Tibial nerve (tissue), 4 donors: ENCODE results near the gene SHPK.

Experiments
- EP300 ChIP-seq, 2 donors: sonication (generic); formaldehyde crosslinking; IDR thresholded peaks; one replicate each; pipeline ENCODE4 v1.6.1; 2017; ENCODE audit warnings: antibody characterized with exemption in 2 of 2, mild to moderate bottlenecking in 1 of 2
- POLR2A ChIP-seq, 2 donors: fragments of 450-650 bp; IDR thresholded peaks; one replicate each; pipeline ENCODE4 v1.6.1; 2017; ENCODE audit warnings: antibody characterized with exemption in 2 of 2, mild to moderate bottlenecking in 2 of 2, moderate library complexity in 2 of 2
- TF ChIP-seq, protein P1 (sequence below), 5 experiments: fragments of 200-600 bp in 3 of 5; fragments of 450-650 bp in 2 of 5; sonication (generic) in 3 of 5; IDR thresholded peaks; one replicate each; pipeline ENCODE4 v1.5.1; 2016 to 2019; ENCODE audit warnings: antibody characterized with exemption in 5 of 5, mild to moderate bottlenecking in 3 of 5, moderate library complexity in 2 of 5

DNA sequence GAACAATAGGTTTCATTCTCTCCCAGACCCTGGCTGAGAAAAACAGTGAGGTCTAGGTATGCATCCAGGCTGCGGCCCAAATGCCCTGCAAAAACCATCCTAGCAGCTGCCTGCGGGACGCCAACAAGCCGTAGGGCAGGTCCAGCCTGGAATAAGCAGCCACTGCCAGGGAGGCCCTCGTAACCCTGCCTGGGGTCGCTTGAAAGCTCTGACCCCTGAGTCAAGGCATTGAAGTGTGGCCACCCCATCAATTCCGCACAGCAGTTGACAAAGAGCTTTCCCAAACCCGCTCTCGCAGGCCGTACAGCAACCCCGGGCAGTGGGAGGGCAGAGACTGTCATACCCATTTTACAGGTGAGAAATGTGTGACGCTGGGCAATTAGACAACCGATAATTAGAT is 38.0 kb downstream of the SHPK start:
- TF ChIP-seq, protein P1, sequence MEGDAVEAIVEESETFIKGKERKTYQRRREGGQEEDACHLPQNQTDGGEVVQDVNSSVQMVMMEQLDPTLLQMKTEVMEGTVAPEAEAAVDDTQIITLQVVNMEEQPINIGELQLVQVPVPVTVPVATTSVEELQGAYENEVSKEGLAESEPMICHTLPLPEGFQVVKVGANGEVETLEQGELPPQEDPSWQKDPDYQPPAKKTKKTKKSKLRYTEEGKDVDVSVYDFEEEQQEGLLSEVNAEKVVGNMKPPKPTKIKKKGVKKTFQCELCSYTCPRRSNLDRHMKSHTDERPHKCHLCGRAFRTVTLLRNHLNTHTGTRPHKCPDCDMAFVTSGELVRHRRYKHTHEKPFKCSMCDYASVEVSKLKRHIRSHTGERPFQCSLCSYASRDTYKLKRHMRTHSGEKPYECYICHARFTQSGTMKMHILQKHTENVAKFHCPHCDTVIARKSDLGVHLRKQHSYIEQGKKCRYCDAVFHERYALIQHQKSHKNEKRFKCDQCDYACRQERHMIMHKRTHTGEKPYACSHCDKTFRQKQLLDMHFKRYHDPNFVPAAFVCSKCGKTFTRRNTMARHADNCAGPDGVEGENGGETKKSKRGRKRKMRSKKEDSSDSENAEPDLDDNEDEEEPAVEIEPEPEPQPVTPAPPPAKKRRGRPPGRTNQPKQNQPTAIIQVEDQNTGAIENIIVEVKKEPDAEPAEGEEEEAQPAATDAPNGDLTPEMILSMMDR (IDR thresholded peaks at IDR 0.05) = no peak
- TF ChIP-seq EP300 (IDR thresholded peaks at IDR 0.05) = no peak
- no peak for TF ChIP-seq POLR2A (IDR thresholded peaks at IDR 0.05)
